Stimulated activated CD8-positive, alpha-beta memory T cell treated with anti-CD3 and anti-CD28 coated beads, Interleukin-2, amount 100 ng/mL, for 48 hours (primary cell): ENCODE measurements around the gene SLX4.

Experiments
- DNase-seq, 2 donors: peaks; one replicate each; pipeline ENCODE4 v3.0.0-alpha.2; 2020; ENCODE audit warnings: low read depth in 2 of 2

Gene SLX4

DNA sequence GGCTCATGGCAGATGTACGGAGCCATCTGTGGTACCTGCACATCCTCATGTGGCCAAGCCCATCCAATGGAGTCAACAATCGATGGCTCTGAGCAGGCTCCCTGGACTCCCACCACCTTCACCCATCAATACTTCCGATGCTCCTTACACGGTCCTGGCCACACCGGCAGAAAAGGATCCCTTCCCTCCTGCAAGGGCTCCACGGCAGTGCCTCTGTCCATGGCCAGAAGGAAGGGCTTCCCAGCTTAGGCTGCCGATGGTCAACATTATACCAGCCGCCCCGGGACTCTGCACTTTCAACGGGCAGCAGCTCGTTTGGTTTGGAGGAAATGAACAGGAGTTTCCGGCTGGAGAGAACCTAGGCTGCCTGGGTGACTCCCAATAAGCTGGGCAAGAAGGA is 13.2 kb downstream of the SLX4 start:
- no peak for DNase-seq

DNA sequence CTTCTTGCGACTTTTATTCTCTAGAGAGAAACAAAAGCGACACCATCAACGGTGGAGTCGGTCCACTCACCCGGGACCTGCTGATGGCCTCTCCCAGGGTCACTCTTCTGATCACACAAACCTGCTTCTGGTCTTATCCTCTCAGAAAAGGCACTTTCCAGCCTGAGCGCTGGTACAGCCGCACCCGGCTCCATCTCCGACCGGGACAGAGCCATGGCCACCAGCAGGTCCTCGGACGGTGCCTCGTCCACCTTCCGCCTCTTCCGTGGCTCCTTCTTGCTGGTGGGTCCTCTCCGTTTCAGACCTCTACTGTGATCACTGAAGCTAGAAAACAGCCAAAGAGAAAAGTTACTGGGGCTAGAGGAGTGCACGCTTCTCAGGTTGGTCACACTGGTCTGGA is 13.7 kb downstream of the SLX4 start:
- DNase-seq: no peak

DNA sequence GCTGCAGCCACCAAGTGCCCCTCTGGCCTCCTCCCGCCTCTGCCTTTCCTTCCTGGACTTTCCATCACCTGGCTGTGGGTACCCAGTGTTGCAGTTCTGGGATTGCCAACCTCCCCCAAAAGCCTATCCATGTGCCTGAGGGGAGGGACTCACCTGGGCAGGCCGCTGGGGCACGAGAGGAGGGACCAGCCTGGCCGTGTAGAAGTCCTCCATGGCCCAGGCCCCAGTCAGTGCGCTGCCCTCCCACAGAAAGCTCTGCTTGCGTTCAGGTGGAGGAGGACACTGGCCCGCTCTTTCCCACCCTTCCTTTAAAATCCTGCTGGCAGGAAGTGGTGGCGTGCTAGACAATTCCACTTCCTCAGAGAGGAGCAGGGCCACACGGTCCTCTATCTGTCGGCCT is 14.2 kb downstream of the SLX4 start:
- DNase-seq: no peak

DNA sequence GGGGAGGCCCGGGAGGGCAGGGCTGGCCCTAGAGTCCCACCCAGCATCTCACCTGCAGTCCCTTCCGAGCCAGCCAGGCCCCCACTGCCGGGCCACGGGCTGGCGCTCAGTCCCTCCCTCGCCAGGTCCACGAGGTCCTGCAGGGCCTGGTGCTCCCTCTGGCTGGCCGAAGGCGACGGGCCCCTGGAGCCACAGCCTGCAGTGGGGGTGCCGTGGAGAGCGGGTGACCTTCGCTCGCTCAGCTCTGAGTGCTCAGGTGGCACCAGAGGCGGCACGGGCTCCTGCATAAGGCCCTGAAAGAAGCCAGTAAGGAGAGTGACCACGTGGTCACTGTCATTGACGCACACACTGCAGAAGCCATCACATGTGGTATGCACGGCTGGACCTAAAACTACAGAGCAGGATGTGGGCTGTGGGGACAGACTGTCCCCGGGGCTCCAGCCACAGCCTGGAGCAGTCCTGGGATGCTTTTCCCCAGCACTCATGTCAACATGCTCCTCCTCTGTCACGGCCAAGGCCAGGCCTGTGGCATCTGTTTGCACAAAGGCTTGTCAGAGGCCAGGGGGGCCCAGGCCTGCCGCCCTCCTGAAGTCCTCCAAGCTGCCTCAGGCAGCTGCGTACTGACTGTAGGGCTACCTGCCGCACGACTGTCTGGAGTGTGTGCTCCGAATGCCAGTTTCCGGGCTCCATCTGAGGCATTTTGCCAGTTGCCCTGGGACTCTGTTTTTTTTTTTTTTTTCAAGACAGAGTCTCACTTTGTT is 15.1 kb downstream of the SLX4 start:
- DNase-seq: no peak

DNA sequence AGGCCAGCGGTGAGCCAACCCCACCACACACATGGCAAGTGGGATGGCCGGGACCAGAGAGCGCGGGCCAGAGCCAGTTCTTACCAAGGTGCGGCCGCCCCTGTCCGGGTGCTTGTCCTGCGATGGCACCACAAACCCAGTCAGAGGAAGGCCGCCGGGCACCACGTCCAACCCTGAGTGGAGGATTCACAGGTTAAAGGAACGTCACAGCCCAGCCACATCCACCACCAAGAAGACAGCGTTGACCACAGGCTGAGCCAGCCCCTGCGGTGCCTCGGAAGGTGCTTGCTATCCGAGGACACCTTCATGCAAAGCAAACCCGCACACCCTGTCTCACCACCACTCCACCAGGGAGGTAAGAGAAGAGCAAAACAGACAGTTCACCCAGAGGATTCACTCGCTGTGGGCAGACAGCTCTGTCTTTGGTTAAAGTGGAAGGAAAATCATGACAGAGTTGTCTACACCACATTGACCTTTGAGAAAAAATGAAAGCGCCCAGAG is 15.8 kb downstream of the SLX4 start:
- DNase-seq: no peak

DNA sequence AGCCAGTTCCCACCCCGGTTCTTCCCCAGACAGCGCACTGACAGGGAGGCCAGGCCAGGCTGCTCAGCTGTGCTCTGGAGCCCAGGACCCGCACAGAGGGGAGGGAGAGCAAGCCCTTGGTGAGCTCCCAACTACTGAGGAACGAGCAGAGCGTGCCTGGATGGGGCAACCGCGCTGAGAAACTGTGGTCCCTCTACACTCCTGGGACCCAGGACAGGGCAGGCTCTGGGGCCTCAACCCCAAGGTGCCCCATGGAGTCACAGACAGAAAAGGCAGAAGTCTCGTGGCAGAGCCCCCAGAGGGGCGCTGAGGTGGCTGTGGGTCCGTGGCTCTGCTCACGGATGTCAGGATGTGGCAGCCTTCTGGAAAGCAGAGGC is 16.3 kb downstream of the SLX4 start:
- no peak for DNase-seq

DNA sequence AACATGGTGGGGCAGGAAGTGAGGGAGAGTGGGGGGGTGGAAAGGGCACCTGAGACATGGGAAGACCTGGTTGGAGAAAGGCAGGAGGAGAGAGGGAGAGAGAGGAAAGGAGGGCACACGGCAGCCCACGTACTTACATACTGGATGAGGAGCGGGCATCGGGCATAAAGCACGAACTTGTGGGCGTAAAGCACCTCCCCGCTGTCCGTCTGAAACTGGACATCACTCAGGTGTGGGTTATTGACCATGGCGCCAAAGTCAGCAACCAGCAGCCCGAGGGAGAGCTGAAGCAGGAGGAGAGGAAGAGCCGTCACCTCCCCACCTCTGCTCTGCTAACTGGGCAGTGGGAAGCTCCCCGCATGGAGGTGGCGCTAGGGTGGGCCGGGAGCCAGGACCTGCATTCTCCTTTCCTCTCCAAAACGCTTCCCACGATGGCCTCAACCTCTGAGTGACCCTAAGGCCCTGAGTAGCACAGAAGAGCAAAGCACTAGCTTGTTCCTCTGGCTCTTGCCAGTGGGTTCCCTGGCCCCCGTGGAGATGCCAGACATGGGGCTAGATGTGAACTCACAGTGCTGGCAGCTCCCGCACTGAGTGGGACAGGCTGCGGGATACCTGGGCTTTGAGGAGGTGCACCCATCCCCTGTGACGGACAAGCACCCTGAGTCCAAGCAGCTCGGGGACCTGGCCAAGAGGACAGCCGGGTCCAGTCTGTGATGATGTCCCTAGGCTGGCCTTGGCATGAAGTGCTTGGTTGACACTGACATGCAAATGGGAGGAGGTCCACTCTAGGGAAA is 16.9 kb downstream of the SLX4 start:
- DNase-seq: no peak

DNA sequence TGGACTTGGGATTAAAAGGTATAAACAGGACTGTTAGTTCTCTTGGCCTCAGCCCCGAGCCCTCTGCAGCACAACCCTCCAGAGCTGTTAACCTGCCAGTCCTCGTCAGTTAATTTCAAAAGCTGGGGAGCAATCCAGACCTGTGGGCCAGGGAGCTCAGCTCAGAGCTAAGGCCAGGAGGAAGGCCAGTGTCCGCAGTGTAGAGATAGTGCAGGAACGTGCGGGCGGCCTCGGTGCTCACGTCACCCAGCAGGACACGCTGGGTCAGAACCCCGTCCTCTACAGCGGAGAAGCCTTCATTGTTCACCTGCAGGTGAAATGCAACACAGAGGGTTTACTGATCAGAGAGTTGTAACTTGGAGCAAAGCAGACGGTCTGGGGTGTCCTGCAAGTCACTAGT is 18.8 kb downstream of the SLX4 start:
- no peak for DNase-seq

DNA sequence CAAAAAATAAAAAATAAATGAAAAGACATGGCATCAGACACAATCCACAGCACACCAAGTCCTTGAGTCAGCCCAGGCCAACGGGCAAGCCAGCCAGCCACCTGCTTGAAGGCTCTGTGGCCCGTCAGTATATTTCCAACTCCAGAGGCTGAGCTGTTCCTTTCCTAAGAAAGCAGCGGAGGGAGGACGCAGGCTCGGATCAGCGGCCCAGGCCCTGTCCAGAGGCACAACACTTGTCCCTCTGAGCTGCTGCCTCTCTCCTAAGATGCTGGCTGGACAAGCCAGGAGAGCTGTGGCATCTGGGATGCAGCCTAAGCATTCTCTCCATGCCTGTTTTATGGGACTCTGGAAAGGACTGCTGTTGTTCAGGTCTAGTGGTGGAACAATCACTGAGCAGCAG is 19.4 kb downstream of the SLX4 start:
- no peak for DNase-seq

DNA sequence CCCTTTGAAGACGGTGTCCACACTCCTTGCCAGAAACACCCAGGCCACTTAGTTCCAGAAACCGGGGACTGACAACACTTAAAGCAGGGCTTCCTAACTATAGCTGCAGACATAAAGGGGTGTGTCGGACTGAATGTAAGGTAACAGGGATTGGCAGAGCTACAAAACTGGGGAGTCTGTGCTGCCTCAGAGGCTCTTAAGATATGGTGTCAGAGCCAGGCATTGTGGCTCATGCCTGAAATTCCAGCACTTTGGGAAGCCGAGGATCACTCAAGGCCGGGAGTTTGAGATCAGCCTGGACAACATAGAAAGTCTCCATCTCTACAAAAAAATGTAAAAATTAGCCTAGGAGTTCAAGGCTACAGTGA is 20.0 kb downstream of the SLX4 start:
- no peak for DNase-seq

DNA sequence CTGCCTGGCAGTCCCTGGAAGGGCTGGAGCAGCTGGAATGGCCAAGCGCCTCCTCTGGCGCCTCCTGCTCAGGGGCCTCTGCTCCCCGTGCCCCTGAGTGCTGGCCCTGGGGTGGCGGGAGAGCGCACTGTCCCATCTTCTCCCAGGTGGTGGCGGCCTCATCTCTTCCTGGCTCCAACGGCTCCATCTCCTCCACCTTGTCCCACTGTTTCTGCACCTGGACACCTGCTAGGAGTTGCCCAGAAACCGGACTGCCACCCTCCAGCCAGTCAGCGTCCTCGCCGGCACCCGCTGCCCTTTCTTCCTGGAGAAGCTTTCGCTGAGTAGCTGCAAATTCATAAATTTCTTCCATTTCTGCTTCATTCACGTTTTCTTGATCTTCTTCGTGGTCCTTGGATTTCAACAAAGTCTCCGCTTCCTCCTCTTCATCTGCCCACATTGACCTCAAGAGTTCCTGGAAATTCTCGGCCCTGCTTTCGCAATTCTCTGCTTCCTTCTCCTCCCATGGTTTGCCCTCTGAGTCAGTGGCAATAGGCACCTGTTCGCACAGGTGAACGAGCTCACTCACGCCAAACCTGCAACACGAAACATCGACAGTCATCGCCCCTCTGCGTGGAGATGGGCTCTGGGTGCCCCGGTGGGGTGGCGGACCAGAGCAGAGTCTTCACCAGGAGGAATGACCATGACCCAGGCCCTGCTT is 20.5 kb downstream of the SLX4 start:
- no peak for DNase-seq

DNA sequence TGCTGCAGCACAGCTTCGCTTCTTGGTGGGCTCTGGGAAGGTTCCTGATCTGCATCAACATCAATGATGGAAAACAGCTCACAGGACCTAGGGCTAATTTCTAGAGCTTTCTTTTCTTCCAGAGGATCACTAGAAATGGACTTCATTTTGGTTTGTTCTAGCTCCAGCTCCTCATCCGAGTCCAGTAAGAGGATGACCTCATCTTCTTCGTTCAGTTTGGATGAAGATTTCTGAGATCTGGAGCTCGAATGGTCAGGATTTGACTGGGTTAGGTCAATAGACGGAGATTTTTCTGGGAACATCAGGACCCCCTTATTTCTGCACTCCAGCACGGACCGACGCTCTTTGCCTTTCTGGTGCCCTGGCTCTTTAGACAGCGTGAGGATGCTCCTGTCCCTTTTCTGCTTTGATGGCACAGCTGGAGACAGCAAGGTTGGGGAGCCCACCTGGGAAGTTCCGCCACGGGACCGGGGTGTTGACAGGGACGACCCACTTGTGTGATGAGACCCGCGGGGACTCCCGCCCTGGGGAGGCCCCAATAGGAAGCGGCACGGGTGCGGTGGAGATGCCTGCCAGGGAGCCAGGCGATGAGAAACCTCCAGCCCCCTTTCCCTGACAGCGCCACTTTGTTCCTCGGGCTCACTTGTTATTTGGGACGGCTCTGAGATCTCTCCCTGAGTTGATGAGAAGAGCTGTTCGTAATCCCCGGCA is 21.3 kb downstream of the SLX4 start:
- DNase-seq: no peak

DNA sequence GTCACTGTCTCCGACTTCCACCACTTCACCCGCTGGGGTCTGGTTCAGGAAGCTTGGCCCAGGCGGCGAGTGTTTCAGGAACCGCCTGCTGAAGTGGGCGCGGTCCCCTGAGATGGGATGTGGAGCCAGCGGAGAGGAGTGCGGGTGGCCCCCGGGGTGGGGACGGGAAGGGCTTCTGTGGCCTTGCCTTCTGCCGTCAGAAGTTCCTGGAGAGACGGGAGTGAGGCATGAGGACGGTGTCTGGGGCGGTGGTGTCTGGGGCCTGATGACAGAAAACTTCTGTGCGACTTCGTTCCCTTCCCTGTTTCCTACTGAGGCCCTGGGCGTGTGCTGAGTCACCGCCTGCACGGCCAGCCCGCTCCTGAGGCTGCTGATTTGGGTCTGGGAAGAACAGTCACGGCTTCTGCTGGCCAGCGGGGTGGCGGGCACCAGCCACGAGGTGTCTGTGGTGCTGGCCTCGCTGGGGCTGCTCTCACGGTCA is 21.9 kb downstream of the SLX4 start:
- no peak for DNase-seq

DNA sequence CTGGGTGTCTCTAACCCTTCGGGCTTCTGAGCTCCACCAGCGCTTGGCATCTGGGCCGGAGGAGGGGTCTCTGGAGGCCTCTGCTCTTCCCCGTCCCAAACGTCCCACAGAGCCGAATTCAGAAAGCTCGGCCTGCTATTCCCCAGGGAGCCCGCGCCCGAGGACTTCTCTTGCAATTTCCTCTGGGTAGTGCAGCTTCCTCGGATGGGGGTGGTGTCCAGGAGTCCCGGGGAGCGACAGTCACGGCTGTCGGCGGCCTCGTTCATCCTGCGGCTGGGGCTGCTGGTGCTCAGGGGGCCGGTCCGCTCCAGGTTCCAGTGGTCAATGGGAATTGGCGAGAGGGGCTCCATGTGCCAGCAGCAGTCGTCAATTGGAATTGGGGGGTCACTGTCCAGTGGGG is 22.4 kb downstream of the SLX4 start:
- DNase-seq: no peak

DNA sequence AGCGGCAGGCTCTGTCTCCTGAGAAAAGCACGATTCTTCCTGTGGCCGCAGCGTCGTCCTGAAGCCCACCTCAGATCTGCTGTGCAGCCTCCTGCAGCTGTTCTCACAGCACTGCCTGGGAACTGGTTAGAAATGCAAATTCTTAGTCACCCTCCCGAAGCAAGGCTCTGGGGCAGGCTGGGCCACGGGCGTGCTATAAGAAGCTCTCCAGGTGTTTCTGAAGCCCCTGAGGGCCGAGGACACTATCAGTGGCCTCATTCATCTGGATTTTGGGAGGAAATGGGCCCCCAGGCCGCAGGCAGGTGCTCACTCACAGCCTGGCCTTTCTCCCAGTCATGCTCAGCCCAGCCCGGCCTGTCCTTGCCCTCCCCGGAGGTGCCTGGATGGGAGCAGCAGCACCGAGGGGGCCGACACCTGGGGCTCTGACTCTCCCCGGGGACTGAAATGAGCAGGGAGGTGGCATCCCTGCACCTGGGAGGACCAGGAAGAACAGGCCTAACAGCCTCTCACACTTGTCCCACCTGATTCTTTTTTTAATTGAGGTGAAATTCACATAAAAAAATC is 23.8 kb downstream of the SLX4 start:
- DNase-seq: no peak

DNA sequence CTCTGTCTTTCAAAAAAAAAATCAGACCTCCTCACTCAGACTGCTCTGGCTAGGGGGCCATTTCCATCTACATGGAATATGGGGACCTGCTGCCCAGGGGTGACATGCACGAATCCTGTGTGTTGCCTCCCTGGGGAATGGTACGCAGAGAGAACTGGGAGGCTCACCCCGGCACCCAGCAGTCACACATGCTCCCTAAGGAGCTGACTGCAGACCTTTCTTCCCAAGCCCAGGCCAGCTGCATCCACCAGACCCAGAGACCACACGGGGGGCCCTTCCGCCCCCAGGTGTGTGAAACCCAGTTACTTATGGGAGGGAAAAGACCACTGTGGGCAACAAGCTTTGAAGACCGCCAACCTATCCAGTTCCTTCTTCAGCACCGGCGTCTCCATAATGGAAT is 27.0 kb downstream of the SLX4 start:
- no peak for DNase-seq

DNA sequence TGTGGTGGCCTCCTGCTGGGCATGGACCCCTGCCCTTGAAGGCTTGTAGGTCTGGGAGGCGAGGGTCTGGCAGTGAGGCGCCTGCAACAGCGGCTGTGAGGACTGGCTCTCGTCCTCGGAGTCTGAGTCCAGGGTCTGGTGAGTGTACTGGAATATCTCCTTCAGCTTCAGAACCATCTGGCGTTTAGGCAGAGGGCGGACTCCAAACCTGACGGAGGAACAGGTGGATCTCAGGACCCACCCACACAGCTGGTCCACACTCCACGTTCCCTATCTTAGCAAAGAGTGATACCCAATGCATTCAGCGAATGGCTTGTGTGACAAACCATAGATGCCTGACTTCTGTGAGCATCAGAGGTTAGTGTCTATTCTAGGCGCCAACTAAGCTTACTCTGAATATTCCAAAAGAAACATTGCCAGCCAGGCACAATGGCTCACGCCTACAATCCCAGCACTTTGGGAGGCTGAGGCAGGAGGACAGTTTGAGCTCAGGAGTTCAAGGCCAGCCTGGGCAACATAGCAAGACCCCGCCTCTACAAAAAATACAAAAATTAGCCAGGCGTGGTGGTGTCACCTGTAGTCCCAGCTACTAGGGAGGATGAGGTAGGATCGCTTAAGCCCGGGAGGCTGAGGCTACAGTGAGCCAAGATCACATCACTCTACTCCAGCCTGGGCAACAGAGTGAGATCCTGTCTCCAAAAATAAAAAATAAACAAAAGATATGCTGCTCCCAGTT is 27.9 kb downstream of the SLX4 start:
- DNase-seq: no peak

DNA sequence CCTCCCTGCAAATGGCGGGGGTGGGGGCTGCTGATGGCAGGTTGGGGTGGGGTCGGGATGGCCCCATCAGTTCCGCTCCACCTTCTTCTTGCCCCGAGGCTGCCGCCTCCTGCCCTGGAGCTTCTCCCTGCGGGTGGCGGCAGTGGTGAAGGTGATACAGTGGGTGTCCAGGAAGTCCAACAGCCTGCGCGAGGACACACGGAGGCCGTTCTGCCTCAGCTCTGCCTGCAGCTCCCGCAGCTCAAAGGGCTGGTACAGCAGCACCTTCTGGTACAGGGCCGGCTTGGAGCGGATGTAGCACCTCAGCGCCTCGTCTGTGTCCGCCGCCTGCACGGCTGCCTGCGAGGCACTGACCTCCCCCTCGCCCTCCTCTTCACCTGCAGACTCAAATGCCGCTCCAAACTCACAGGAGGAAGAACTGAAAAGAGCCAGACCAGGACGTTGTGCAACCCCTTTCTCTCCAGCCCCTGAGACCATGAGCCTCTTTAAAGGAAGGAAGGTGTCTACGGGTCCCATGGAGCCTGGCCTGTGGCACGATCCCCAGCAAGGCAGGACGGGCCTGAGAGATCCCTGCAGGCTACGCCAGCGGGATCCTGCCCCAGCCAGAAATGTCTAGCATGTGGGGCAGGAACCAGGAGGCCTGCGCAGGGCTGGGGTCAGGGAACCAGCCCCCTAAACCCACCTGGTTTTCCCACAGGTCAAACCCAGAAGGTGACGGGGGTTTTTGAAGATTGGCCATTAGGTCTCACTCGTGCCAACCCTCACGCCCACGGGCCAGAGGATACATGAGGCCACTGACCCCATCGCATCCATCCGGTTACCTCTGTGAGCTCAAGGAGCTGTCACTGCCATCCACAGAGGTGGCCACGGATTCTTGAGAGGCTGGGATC is 28.9 kb downstream of the SLX4 start:
- no peak for DNase-seq

DNA sequence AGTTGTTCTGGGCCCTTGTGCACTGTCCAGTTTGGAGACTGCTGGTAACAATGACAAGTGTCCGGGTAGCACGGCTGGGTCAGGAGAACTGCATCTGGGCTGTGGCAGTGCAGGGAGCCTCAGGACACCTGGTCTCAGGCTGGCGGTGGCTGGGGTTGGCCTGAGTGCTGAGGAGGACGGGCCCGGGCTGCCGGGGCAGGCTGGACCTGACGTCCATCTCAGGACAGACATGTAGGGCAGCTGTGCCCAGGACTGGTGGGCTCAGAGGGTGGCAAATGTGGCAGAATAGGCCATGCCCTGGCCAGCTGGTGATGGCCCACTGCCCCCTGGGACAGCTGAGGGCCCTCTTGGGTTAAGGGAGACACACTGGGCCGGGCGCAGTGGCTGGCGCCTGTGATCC is 30.0 kb downstream of the SLX4 start:
- no peak for DNase-seq

DNA sequence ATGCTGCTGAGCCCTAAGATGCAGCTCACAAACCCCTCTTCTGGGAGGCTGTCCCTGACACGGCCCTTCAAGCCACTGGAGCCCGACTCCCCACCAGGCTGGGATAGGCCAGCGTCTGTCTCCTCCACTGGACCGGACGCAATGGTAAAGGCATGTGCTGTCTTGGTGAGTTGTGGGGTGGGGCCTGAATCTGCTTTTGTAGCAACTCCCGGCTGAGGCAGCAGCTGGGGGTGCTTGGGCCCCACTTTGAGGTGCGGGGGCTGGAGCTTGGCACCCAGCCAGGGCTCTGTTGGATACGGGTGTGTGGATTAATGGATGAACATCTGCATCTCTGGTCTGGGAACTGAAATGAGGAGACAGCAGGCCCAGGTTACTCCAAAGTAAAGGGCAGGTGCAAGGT is 30.7 kb downstream of the SLX4 start:
- DNase-seq: no peak
